ACC112 (cell line): Measurements from ENCODE around the gene TLR10.

ENCODE experiments used
- H2AFZ ChIP-seq: fragments of 200-600 bp; sonication (generic); one replicate; pipeline ENCODE4 v1.6.0; 2017; ENCODE audit warnings: antibody characterized with exemption, low read length; ENCODE audit not compliant: unreplicated experiment
- H3K27ac ChIP-seq: fragments of 200-600 bp; sonication (generic); 2 replicates; pipeline ENCODE4 v1.5.1; 2014; ENCODE audit warnings: low read depth, mild to moderate bottlenecking, antibody characterized with exemption, low read length, moderate library complexity
- H3K27me3 ChIP-seq: fragments of 200-600 bp; sonication (generic); 2 replicates; pipeline ENCODE4 v1.6.1; 2014; ENCODE audit warnings: mild to moderate bottlenecking, antibody characterized with exemption, low read length, moderate library complexity, mixed read lengths; ENCODE audit not compliant: insufficient read depth
- H3K36me3 ChIP-seq: fragments of 200-600 bp; sonication (generic); 2 replicates; pipeline ENCODE4 v1.6.1; 2016; ENCODE audit warnings: mild to moderate bottlenecking, antibody characterized with exemption, low read length, moderate library complexity, mixed read lengths; ENCODE audit not compliant: insufficient read depth
- H3K4me1 ChIP-seq: fragments of 200-600 bp; sonication (generic); one replicate; pipeline ENCODE4 v1.6.1; 2016; ENCODE audit warnings: low read length, mixed read lengths; ENCODE audit not compliant: insufficient read depth, unreplicated experiment, control insufficient read depth
- H3K4me3 ChIP-seq: fragments of 200-600 bp; sonication (generic); 2 replicates; pipeline ENCODE4 v1.5.1; 2014; ENCODE audit warnings: mild to moderate bottlenecking, low read depth, low read length
- H3K79me2 ChIP-seq: fragments of 200-600 bp; sonication (generic); one replicate; pipeline ENCODE4 v1.6.0; 2016; ENCODE audit warnings: low read length; ENCODE audit not compliant: control insufficient read depth, unreplicated experiment, insufficient read depth

The TLR10 gene, protein sequence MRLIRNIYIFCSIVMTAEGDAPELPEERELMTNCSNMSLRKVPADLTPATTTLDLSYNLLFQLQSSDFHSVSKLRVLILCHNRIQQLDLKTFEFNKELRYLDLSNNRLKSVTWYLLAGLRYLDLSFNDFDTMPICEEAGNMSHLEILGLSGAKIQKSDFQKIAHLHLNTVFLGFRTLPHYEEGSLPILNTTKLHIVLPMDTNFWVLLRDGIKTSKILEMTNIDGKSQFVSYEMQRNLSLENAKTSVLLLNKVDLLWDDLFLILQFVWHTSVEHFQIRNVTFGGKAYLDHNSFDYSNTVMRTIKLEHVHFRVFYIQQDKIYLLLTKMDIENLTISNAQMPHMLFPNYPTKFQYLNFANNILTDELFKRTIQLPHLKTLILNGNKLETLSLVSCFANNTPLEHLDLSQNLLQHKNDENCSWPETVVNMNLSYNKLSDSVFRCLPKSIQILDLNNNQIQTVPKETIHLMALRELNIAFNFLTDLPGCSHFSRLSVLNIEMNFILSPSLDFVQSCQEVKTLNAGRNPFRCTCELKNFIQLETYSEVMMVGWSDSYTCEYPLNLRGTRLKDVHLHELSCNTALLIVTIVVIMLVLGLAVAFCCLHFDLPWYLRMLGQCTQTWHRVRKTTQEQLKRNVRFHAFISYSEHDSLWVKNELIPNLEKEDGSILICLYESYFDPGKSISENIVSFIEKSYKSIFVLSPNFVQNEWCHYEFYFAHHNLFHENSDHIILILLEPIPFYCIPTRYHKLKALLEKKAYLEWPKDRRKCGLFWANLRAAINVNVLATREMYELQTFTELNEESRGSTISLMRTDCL

DNA sequence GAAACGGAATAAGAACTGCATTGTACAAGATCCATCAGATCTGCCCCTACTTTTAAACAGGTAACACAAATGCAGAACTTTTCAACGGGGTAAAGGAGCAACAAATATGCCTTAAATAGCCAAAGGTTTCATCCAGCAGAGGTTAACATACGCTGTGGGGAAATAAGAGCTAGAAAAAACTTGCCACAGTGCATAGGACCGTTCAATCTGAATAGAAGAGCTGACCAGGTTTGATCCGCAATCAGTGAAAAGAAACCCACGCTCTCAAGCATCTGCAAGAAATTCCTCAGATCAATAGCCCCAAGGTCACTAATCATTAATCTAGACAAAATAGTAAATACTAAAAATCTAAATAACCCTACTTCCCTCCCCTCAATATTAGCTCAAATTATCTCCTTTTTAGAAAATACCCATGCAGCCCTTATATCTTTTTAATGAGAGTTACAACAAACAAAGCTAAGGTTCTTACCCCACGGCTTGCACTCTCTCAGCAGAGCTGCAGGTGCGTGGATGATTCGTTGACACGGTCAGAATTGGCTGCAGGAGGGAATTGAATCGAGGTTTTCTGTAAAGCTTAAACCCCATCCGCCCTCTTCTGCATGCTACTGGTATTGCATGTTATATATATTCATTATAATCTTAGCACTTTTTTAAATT lies at the start of gene TLR10:
TSS of gene TLR10 (minus strand) at position 539 of the 657 bp plus-strand sequence. CDS start 7,400 bp downstream, outside the sequence.
- no peak within 1 kb of the TSS for H3K4me3 ChIP-seq
- no peaks in the 10 kb centered on the region for H3K36me3 ChIP-seq
- H3K4me1 ChIP-seq: no peaks in the 10 kb centered on the region
- H2AFZ ChIP-seq: no peak within 1 kb of the TSS
- no peaks in the 10 kb centered on the region for H3K27me3 ChIP-seq
- no peak within 1 kb of the TSS for H3K27ac ChIP-seq
- H3K79me2 ChIP-seq: no peaks in the 10 kb centered on the region

- H3K4me3 ChIP-seq: no peak overlapping the region
- H2AFZ ChIP-seq: no peak overlapping the region
- H3K79me2 ChIP-seq: no peaks in the 10 kb centered on the region
- H3K27me3 ChIP-seq: no peaks in the 10 kb centered on the region
- no peaks in the 10 kb centered on the region for H3K4me1 ChIP-seq
- no peaks in the 10 kb centered on the region for H3K36me3 ChIP-seq
- H3K27ac ChIP-seq: no peak overlapping the region
These were observed 49.4 kb upstream of the TLR10 start for GRCh38 chr4:38832206-38832605.

DNA sequence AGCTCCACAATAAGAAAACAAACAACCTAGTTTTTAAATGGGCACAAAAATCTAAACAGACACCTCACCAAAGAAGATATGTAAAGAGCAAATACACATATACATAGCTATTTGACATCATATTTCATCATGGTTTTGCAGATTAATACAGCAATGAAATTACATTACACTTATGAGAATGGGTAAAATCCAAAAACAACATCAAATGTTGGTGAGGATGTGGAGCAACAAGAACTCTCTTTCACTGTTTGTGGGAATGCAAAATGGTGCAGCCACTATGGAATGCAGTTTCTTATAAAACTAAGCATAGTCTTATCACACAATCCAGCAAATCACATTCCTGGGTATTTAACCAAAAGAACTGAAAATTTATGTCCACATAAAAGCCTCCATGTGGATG lies 48.9 kb upstream of the TLR10 start:
- no peak overlapping the region for H3K27ac ChIP-seq
- no peak overlapping the region for H3K4me3 ChIP-seq
- no peaks in the 10 kb centered on the region for H3K4me1 ChIP-seq
- no peaks in the 10 kb centered on the region for H3K79me2 ChIP-seq
- no peak overlapping the region for H2AFZ ChIP-seq
- no peaks in the 10 kb centered on the region for H3K27me3 ChIP-seq
- no peaks in the 10 kb centered on the region for H3K36me3 ChIP-seq

DNA sequence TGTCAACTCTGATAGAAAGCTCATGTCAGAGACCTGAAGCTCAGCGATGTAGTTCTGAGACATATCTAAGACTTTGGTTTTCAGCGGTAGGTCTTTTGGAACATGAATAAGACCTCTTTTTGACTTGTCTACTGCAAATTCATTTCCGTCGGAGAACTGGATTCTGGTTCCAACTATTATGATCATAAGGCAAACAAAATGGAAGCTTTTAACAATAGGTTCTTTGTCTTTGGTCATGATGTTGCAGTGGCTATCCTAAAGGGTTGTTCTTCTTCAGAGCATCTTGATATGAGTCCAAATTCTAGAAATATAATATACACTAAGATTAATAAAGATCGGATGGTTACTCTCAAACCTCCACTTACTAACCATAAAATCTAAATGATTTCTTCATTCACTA lies 46.4 kb upstream of the TLR10 start:
- Histone ChIP-seq H3K36me3 (no peaks in the 10 kb centered on the region), H3K79me2 (no peaks in the 10 kb centered on the region), H3K4me3 (no peak overlapping the region), H3K4me1 (no peaks in the 10 kb centered on the region), H2AFZ (no peak overlapping the region), H3K27me3 (no peaks in the 10 kb centered on the region), H3K27ac (no peak overlapping the region)

- Histone ChIP-seq H3K27me3 (no peaks in the 10 kb centered on the region), H3K4me3 (no peak overlapping the region), H3K4me1 (no peaks in the 10 kb centered on the region), H3K36me3 (no peaks in the 10 kb centered on the region), H3K79me2 (no peaks in the 10 kb centered on the region), H3K27ac (no peak overlapping the region), H2AFZ (no peak overlapping the region)
These were observed 41.0 kb upstream of the TLR10 start for GRCh38 chr4:38823766-38824165.

DNA sequence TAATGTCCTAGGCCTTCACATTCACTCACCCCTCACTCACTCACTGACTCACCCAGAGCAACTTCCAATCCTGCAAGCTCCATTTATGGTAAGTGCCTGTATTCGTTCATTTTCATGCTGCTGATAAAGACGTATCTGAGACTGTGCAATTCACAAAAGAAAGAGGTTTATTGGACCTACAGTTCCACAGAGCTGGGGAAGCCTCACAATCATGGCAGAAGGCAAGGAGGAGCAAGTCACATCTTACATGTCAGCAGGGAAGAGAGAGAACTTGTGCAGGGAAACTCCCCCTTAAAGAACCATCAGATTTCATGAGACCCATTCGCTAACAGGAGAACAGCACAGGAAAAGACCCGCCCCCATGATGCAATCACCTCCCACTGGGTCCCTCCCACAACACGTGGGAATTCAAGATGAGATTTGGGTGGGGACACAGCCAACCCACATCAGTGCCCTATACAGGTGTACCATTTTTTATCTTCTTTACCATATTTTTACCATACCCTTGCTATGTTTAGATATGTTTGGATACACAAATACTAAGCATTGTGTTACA lies 40.0 kb upstream of the TLR10 start:
- no peak overlapping the region for H3K27ac ChIP-seq
- H3K36me3 ChIP-seq: no peaks in the 10 kb centered on the region

DNA sequence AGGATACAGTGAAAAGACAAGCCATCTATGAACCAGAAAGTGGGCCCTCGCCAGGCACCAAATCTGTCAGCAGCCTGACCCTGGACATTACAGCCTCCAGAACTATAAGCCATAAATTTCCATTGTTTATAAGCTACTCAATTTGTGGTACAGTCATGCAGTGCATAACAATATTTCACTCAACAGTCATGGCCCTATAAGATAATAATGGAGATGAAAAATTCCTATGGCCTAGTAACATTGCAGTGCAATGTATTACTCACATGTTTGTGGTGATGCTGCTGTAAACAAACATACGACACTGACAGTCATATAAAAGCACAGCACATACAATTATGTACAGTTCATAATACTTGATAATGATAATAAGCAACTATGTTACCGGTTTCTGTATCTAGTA lies 38.9 kb upstream of the TLR10 start:
- no peak overlapping the region for H3K27ac ChIP-seq
- no peak overlapping the region for H3K4me3 ChIP-seq
- no peaks in the 10 kb centered on the region for H3K79me2 ChIP-seq
- no peaks in the 10 kb centered on the region for H3K27me3 ChIP-seq
- no peaks in the 10 kb centered on the region for H3K36me3 ChIP-seq
- no peaks in the 10 kb centered on the region for H3K4me1 ChIP-seq
- no peak overlapping the region for H2AFZ ChIP-seq

More for the DNA sequence above, 40.0 kb upstream of the TLR10 start:
- H2AFZ ChIP-seq: no peak overlapping the region
- H3K4me3 ChIP-seq: no peak overlapping the region
- H3K79me2 ChIP-seq: no peaks in the 10 kb centered on the region
- no peaks in the 10 kb centered on the region for H3K4me1 ChIP-seq
- no peaks in the 10 kb centered on the region for H3K27me3 ChIP-seq

DNA sequence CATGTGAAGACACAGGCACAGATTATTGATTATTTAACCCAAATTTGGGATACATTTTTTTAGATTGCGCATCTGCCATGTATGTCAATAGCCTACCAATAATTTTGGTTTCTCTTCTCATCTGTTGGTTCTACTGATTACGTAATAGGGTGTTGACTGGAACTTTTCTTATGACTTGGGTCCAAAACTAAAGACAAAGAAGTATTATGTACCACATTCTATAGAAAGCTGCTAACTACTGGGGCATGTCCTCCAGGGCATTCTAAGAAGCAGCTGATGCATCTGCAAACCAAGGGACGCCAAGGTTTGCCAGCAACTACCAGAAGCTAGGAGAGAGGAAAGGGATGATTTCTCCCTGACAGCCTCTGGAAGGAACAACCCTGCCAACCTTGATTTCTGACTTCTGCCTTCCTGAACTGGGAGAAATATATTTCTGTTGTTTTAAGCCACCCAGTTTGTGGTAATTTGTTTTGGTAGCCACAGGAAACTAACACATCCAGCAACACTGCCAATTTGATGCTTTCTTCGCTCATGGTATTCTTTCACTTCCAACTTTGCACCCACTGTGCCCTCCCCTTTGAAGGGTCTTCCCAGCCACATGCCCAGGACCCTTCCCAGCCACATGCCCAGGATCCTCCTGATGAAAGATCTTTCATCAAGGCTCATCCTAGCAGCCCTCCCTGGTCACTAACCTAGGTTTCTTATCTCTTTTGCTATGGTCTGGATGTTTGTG lies 37.7 kb upstream of the TLR10 start:
- no peaks in the 10 kb centered on the region for H3K36me3 ChIP-seq
- no peak overlapping the region for H3K27ac ChIP-seq
- H3K79me2 ChIP-seq: no peaks in the 10 kb centered on the region
- no peaks in the 10 kb centered on the region for H3K27me3 ChIP-seq
- no peaks in the 10 kb centered on the region for H3K4me1 ChIP-seq
- H3K4me3 ChIP-seq: no peak overlapping the region
- H2AFZ ChIP-seq: no peak overlapping the region

GRCh38 chr4:38819569-38819968 lies 36.8 kb upstream of the TLR10 start:
- Histone ChIP-seq H2AFZ (no peak overlapping the region), H3K79me2 (no peaks in the 10 kb centered on the region), H3K4me3 (no peak overlapping the region), H3K27ac (no peak overlapping the region), H3K36me3 (no peaks in the 10 kb centered on the region), H3K27me3 (no peaks in the 10 kb centered on the region), H3K4me1 (no peaks in the 10 kb centered on the region)

GRCh38 chr4:38818441-38818976 lies 35.7 kb upstream of the TLR10 start:
- Histone ChIP-seq H3K4me1 (no peaks in the 10 kb centered on the region), H3K4me3 (no peak overlapping the region), H2AFZ (no peak overlapping the region), H3K27me3 (no peaks in the 10 kb centered on the region), H3K27ac (no peak overlapping the region), H3K36me3 (no peaks in the 10 kb centered on the region), H3K79me2 (no peaks in the 10 kb centered on the region)
